H1 (cell line): ENCODE data around the gene ALG9. TPM values are rescaled to one million over a fixed set of nuclear protein-coding genes. Genes with fewer than 3 reads are reported as not detected.
A peak's percentile ranks its signal among the peaks of the same experiment; 100 is the strongest.

Experiments
- CTCF ChIA-PET: fragments of 300-600 bp; sonication (Branson Sonifier 250); formaldehyde crosslinking; loops from one replicate; lab custom pipeline; 2021; ENCODE audit not compliant: partially characterized antibody; lab: Charles Lee
- POLR2A ChIA-PET: fragments of 300-600 bp; sonication (Branson Sonifier 250); formaldehyde crosslinking; loops from one replicate; lab custom pipeline; 2021; ENCODE audit warnings: inconsistent platforms; ENCODE audit not compliant: partially characterized antibody; lab: Charles Lee
- DNase-seq, 2 experiments: peaks; one replicate each; pipeline versions ENCODE4 v3.0.0 to v3.0.0-alpha.2; 2010 to 2022; ENCODE audit warnings: low spot score in 2 of 2, low read depth in 1 of 2, mixed read lengths in 1 of 2
- FAIRE-seq: peaks from 2 replicates; lab custom pipeline; 2011; peaks lifted over from hg19 to GRCh38; lab: Jason Lieb, UNC
- H2AFZ ChIP-seq: 2 replicates; pipeline ENCODE4 v1.8.1; 2012; ENCODE audit warnings: low read length, inconsistent platforms
- H2AK5ac ChIP-seq: 2 replicates; pipeline ENCODE4 v1.6.1; 2013; ENCODE audit warnings: low read depth, low read length
- H2BK120ac ChIP-seq: replicated peaks from 2 replicates; pipeline ENCODE3; 2013; ENCODE audit warnings: low read depth, low read length, inconsistent platforms
- H2BK12ac ChIP-seq: 2 replicates; pipeline ENCODE4 v1.6.1; 2013; ENCODE audit warnings: low read depth, low read length
- H2BK15ac ChIP-seq: 2 replicates; pipeline ENCODE4 v1.6.1; 2013; ENCODE audit warnings: low read length
- H2BK20ac ChIP-seq: 2 replicates; pipeline ENCODE4 v1.6.1; 2013; ENCODE audit warnings: low read length
- H2BK5ac ChIP-seq: 2 replicates; pipeline ENCODE4 v1.6.1; 2013; ENCODE audit warnings: low read depth, low read length
- H3K14ac ChIP-seq: 2 replicates; pipeline ENCODE4 v1.6.1; 2013; ENCODE audit warnings: inconsistent platforms; ENCODE audit not compliant: insufficient read length
- H3K18ac ChIP-seq: 2 replicates; pipeline ENCODE4 v1.6.1; 2013; ENCODE audit warnings: low read length; ENCODE audit errors: extremely low read depth
- H3K23ac ChIP-seq: 2 replicates; pipeline ENCODE4 v1.6.1; 2013; ENCODE audit warnings: inconsistent platforms; ENCODE audit not compliant: insufficient read length
- H3K23me2 ChIP-seq: 2 replicates; pipeline ENCODE4 v1.6.1; 2013; ENCODE audit warnings: low read depth, low read length
- H3K27ac ChIP-seq: 2 replicates; pipeline ENCODE4 v1.6.1; 2011; ENCODE audit warnings: low read depth, low read length, inconsistent platforms
- H3K27me3 ChIP-seq, 4 experiments: replicated peaks in 1 of 4; 1 replicate in 1 of 4; 2 replicates in 3 of 4; pipeline versions ENCODE4 v1.6.1 to v1.8.1; 2011 to 2013; ENCODE audit warnings: low read length in 3 of 4, mild to moderate bottlenecking in 3 of 4, inconsistent platforms in 2 of 4, mixed read lengths in 2 of 4, moderate library complexity in 1 of 4; ENCODE audit not compliant: control insufficient read depth in 3 of 4, insufficient read depth in 3 of 4; ENCODE audit errors: extremely low read depth in 1 of 4
- H3K36me3 ChIP-seq, 4 experiments: 2 replicates each; pipeline versions ENCODE4 v1.6.1 to v1.8.1; 2011 to 2013; ENCODE audit warnings: mild to moderate bottlenecking in 4 of 4, low read length in 3 of 4, moderate library complexity in 2 of 4, control low read depth in 1 of 4, inconsistent platforms in 1 of 4; ENCODE audit not compliant: insufficient read depth in 4 of 4, control insufficient read depth in 2 of 4
- H3K4ac ChIP-seq: replicated peaks from 2 replicates; pipeline ENCODE3; 2013; ENCODE audit warnings: low read length, low read depth, mixed read lengths, inconsistent platforms; ENCODE audit not compliant: insufficient read length
- H3K4me1 ChIP-seq, 4 experiments: replicated peaks in 1 of 4; 1 replicate in 1 of 4; 2 replicates in 3 of 4; pipeline versions ENCODE4 v1.6.1 to v1.8.1; 2011 to 2013; ENCODE audit warnings: low read length in 3 of 4, inconsistent platforms in 2 of 4, mixed read lengths in 1 of 4; ENCODE audit not compliant: insufficient read depth in 4 of 4, control insufficient read depth in 3 of 4
- H3K4me2 ChIP-seq, 2 experiments: 2 replicates each; pipeline versions ENCODE4 v1.6.1 to v1.8.1; 2011 to 2013; ENCODE audit warnings: low read depth in 2 of 2, low read length in 2 of 2, control low read depth in 1 of 2, inconsistent platforms in 1 of 2, mild to moderate bottlenecking in 1 of 2; ENCODE audit not compliant: insufficient read depth in 1 of 2
- H3K4me3 ChIP-seq, 4 experiments: fragments of 200-600, 300-600 bp in 1 of 4; sonication (generic), shearing (Covaris generic), sonication (Bioruptor Twin) in 1 of 4; 2 replicates each; pipeline versions ENCODE4 v1.5.1 to v1.8.1; 2011 to 2016; ENCODE audit warnings: low read length in 4 of 4, low read depth in 3 of 4, control low read depth in 2 of 4, inconsistent platforms in 2 of 4, mild to moderate bottlenecking in 2 of 4, mixed read lengths in 1 of 4, moderate library complexity in 1 of 4; ENCODE audit not compliant: insufficient read depth in 2 of 4; ENCODE audit errors: extremely low read depth in 1 of 4
- H3K56ac ChIP-seq: replicated peaks from 2 replicates; pipeline ENCODE3; 2013; ENCODE audit warnings: low read depth, mild to moderate bottlenecking, mixed read lengths, low read length, inconsistent platforms; ENCODE audit not compliant: insufficient read length
- H3K79me1 ChIP-seq: 2 replicates; pipeline ENCODE4 v1.6.1; 2013; ENCODE audit warnings: low read depth, low read length, control low read depth
- H3K79me2 ChIP-seq, 2 experiments: 2 replicates each; pipeline versions ENCODE4 v1.6.1 to v1.8.1; 2012 to 2013; ENCODE audit warnings: low read length in 2 of 2, mild to moderate bottlenecking in 2 of 2, inconsistent platforms in 1 of 2; ENCODE audit not compliant: insufficient read depth in 2 of 2, control insufficient read depth in 1 of 2
- H3K9ac ChIP-seq, 4 experiments: replicated peaks in 1 of 4; 1 replicate in 1 of 4; 2 replicates in 3 of 4; pipeline versions ENCODE4 v1.6.1 to v1.8.1; 2011 to 2013; ENCODE audit warnings: low read depth in 3 of 4, low read length in 3 of 4, control low read depth in 2 of 4, mild to moderate bottlenecking in 2 of 4, moderate library complexity in 2 of 4, inconsistent platforms in 1 of 4; ENCODE audit errors: extremely low read depth in 1 of 4
- H3K9me3 ChIP-seq, 2 experiments: 2 replicates each; pipeline versions ENCODE4 v1.6.1 to v1.8.1; 2012 to 2013; ENCODE audit warnings: mild to moderate bottlenecking in 2 of 2, moderate library complexity in 2 of 2, control low read depth in 1 of 2, inconsistent platforms in 1 of 2, low read depth in 1 of 2, low read length in 1 of 2, mixed read lengths in 1 of 2; ENCODE audit not compliant: insufficient read depth in 2 of 2
- H4K20me1 ChIP-seq, 2 experiments: replicated peaks in 1 of 2; 2 replicates each; pipeline versions ENCODE3 to v1.8.1; 2011 to 2013; ENCODE audit warnings: inconsistent platforms in 2 of 2, low read length in 2 of 2, mild to moderate bottlenecking in 1 of 2; ENCODE audit not compliant: insufficient read depth in 2 of 2, control insufficient read depth in 1 of 2
- H4K5ac ChIP-seq: 2 replicates; pipeline ENCODE4 v1.6.1; 2013; ENCODE audit warnings: low read length, low read depth, mixed read lengths, inconsistent platforms; ENCODE audit not compliant: insufficient read length
- H4K8ac ChIP-seq: 2 replicates; pipeline ENCODE4 v1.8.0; 2013; ENCODE audit warnings: mild to moderate bottlenecking, moderate library complexity, low read length, inconsistent platforms; ENCODE audit not compliant: insufficient read depth; ENCODE audit errors: extremely low read depth
- H4K91ac ChIP-seq: replicated peaks from 2 replicates; pipeline ENCODE3; 2013; ENCODE audit warnings: low read length, mixed read lengths, inconsistent platforms; ENCODE audit not compliant: insufficient read length
- GABPA ChIP-seq: IDR thresholded peaks from 2 replicates; pipeline ENCODE4 v1.6.1; 2011; ENCODE audit warnings: mild to moderate bottlenecking, low read length, moderate library complexity, borderline replicate concordance; ENCODE audit not compliant: insufficient read depth
- NRF1 ChIP-seq: IDR thresholded peaks from 2 replicates; pipeline ENCODE4 v1.6.1; 2011; ENCODE audit warnings: mild to moderate bottlenecking, low read depth, low read length, improper control_type of control experiment
- PHF8 ChIP-seq: fragments of 200-600 bp; sonication (generic); conservative IDR thresholded peaks from 2 replicates; pipeline ENCODE4 v1.7.1; 2012; ENCODE audit warnings: low read depth, mild to moderate bottlenecking, inconsistent platforms, low read length, moderate library complexity
- RXRA ChIP-seq: IDR thresholded peaks from 2 replicates; pipeline ENCODE4 v1.6.1; 2011; ENCODE audit warnings: low read depth, mild to moderate bottlenecking, low read length, moderate library complexity; ENCODE audit not compliant: insufficient read depth
- WGBS, 2 experiments: shearing (Covaris generic) in 1 of 2; methylation state at CpG; one replicate each; pipeline versions ENCODE4 v1.1.6 to v1.1.7; 2013 to 2015; ENCODE audit warnings: low lambda C conversion rate in 2 of 2, mixed read lengths in 2 of 2, inconsistent platforms in 1 of 2, low coverage in 1 of 2, missing lambda C conversion rate in 1 of 2; ENCODE audit not compliant: insufficient replicate concordance in 2 of 2, insufficient coverage in 1 of 2, insufficient read length in 1 of 2; ENCODE audit errors: extremely low coverage in 1 of 2, missing lambda C conversion rate in 1 of 2; 5-methylcytosine and 5-hydroxymethylcytosine counted together
- polyA plus RNA-seq, 7 experiments: library from polyadenylated mRNA; depleted of rRNA in 3 of 7; stranded (reverse) in 5 of 7; unstranded in 2 of 7; fragments of >200 nt in 5 of 7; fragments of 200-250 nt in 2 of 7; gene quantifications; 1 replicate in 5 of 7; 2 replicates in 1 of 7; 4 replicates in 1 of 7; pipeline versions ENCODE4 v1.2.1 to v1.2.3, GENCODE V29; 2011 to 2013; ENCODE audit warnings: missing spikeins in 2 of 7, mixed read lengths in 2 of 7
- total RNA-seq: library from RNA; stranded (reverse); fragmentation: NEBNext Ultra II Directional; extraction: Animal tissue kit (Norgen Biotek cat#: 25700); gene quantifications from 2 replicates; pipeline ENCODE4 v1.2.1, GENCODE V29; 2021

The ALG9 gene
- total and polyA plus RNA-seq, 2 of the 8 experiments (the other 6 are each of a cell fraction or from before 2014, with no cell fraction given) = 23.5 to 24.5 TPM

- peaks cover 3 to 15% (median 10%) of the 10 kb centered on the region in 4 experiments; a peak in 6 of 7 replicates for H3K4me1 ChIP-seq
- no peak overlapping the region for H2AK5ac ChIP-seq
- H3K27me3 ChIP-seq = no peaks in the 10 kb centered on the region
- CTCF ChIA-PET = no interaction called here
- no peak overlapping the region for H3K27ac ChIP-seq
- no peak overlapping the region for H3K18ac ChIP-seq
- H2BK20ac ChIP-seq = 0 out of 2 replicates have a peak overlapping the region, but pooled peaks have one; percentile 3
- no peaks in the 10 kb centered on the region for H3K9me3 ChIP-seq
- H3K79me2 ChIP-seq = no peaks in the 10 kb centered on the region
- H3K4ac ChIP-seq = no peak overlapping the region
- no peak overlapping the region for H2BK15ac ChIP-seq
- DNase-seq (no peak), FAIRE-seq (no peak)
- no peak overlapping the region for H3K14ac ChIP-seq
- no peaks in the 10 kb centered on the region for H4K20me1 ChIP-seq
- no peak overlapping the region for H2BK120ac ChIP-seq
- H3K36me3 ChIP-seq = no peaks in the 10 kb centered on the region
- no peak overlapping the region for H4K91ac ChIP-seq
- H4K5ac ChIP-seq = no peak overlapping the region
- no peak overlapping the region for H3K56ac ChIP-seq
- no peak overlapping the region for H3K23ac ChIP-seq
- H3K9ac ChIP-seq = no peak overlapping the region
- H2BK5ac ChIP-seq = no peak overlapping the region
- peaks cover 4% of the 10 kb centered on the region; the same call in 1 of the 2 replicates for H3K23me2 ChIP-seq
- no peak overlapping the region for H2BK12ac ChIP-seq
- H4K8ac ChIP-seq = no peak overlapping the region
- POLR2A ChIA-PET = no interaction called here
- no peak overlapping the region for H3K4me2 ChIP-seq
- H2AFZ ChIP-seq = no peak overlapping the region
- no peak overlapping the region for H3K4me3 ChIP-seq
- 93% methylated on average over 1 of the region's 1 CpG; no CpG with 5 or more reads in 1 of the 2 experiments for WGBS, 2 experiments
- no peaks in the 10 kb centered on the region for H3K79me1 ChIP-seq
- TF ChIP-seq GABPA (no peak), RXRA (no peak), NRF1 (no peak), PHF8 (no peak)
Measured at GRCh38 chr11:111916768-111917167, 45.4 kb upstream of the ALG9 start.
